ENCODE measurements around the gene MYO9A.

DNA sequence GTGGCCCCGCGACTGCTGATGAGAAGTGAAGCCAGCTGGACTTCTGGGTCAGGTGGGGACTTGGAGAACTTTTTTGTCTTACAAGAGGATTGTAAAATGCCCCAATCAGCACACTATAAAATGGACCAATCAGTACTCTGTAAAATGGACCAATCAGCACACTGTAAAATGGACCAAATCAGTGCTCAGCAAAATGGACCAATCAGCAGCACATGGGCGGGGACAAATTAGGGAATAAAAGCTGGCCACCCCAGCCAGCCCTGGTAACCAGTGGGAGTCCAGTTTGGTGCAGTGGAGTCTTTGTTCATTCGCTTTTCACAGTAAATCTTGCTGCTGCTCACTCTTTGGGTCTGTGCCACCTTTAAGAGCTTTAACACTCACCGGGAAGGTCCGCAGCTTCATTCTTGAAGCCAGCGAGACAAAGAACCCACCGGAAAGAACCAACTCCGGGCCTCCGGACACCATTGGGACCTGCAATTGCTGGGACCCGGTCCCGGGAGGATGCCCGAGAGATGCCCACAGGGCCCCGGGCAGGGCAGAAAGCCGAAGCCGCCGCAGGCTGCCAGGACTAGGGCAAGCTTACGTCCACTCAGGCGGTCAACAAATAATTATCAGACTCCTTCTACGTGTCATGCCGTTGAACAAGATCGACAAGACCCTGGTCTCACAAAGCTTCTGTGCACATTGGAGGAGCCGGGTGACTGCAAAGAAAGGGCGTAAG, 315.9 kb downstream of the MYO9A start:
- TF ChIP-seq, protein P1, sequence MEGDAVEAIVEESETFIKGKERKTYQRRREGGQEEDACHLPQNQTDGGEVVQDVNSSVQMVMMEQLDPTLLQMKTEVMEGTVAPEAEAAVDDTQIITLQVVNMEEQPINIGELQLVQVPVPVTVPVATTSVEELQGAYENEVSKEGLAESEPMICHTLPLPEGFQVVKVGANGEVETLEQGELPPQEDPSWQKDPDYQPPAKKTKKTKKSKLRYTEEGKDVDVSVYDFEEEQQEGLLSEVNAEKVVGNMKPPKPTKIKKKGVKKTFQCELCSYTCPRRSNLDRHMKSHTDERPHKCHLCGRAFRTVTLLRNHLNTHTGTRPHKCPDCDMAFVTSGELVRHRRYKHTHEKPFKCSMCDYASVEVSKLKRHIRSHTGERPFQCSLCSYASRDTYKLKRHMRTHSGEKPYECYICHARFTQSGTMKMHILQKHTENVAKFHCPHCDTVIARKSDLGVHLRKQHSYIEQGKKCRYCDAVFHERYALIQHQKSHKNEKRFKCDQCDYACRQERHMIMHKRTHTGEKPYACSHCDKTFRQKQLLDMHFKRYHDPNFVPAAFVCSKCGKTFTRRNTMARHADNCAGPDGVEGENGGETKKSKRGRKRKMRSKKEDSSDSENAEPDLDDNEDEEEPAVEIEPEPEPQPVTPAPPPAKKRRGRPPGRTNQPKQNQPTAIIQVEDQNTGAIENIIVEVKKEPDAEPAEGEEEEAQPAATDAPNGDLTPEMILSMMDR (IDR thresholded peaks at IDR 0.05): no peak
- no peak for TF ChIP-seq ZFX (IDR thresholded peaks at IDR 0.05; ENCODE audit: borderline replicate concordance)

Data from 22Rv1 (cell line).